HUES64 (cell line): ENCODE measurements around the gene PGBD4. TPM values are rescaled to one million over a fixed set of nuclear protein-coding genes. Genes with fewer than 3 reads are reported as not detected.

Experiments used
- H3K27ac ChIP-seq: 2 replicates; pipeline ENCODE4 v1.7.0; 2013; ENCODE audit warnings: low read depth, low read length, inconsistent platforms
- H3K27me3 ChIP-seq: 2 replicates; pipeline ENCODE4 v1.6.1; 2013; ENCODE audit warnings: mild to moderate bottlenecking, low read length; ENCODE audit not compliant: insufficient read depth
- H3K36me3 ChIP-seq: 2 replicates; pipeline ENCODE4 v1.6.1; 2013; ENCODE audit warnings: mild to moderate bottlenecking, low read length; ENCODE audit not compliant: insufficient read depth
- H3K4me1 ChIP-seq: 2 replicates; pipeline ENCODE4 v1.6.1; 2013; ENCODE audit warnings: mild to moderate bottlenecking, low read length, moderate library complexity; ENCODE audit not compliant: insufficient read depth
- H3K4me3 ChIP-seq: 2 replicates; pipeline ENCODE4 v1.5.1; 2013; ENCODE audit warnings: mild to moderate bottlenecking, low read length, moderate library complexity
- H3K9ac ChIP-seq: 2 replicates; pipeline ENCODE4 v1.6.1; 2013; ENCODE audit warnings: mild to moderate bottlenecking, low read depth, low read length
- H3K9me3 ChIP-seq: 2 replicates; pipeline ENCODE4 v1.6.1; 2013; ENCODE audit warnings: low read depth, low read length; ENCODE audit not compliant: insufficient read depth
- WGBS: fragments of 150-250, 120-280 bp; methylation state at CpG from one replicate; pipeline ENCODE4 v1.1.7; 2013; ENCODE audit warnings: missing lambda C conversion rate; 5-methylcytosine and 5-hydroxymethylcytosine counted together
- polyA plus RNA-seq, 2 experiments: library from polyadenylated mRNA; stranded (reverse); fragments of 50-300 nt; gene quantifications; one replicate each; pipeline ENCODE4 v1.2.3, GENCODE V29; 2013

Gene PGBD4
- 0.60 TPM for polyA plus RNA-seq (2013, experiment 1 of 2)
- 0.51 TPM for polyA plus RNA-seq (2013, experiment 2 of 2)

DNA sequence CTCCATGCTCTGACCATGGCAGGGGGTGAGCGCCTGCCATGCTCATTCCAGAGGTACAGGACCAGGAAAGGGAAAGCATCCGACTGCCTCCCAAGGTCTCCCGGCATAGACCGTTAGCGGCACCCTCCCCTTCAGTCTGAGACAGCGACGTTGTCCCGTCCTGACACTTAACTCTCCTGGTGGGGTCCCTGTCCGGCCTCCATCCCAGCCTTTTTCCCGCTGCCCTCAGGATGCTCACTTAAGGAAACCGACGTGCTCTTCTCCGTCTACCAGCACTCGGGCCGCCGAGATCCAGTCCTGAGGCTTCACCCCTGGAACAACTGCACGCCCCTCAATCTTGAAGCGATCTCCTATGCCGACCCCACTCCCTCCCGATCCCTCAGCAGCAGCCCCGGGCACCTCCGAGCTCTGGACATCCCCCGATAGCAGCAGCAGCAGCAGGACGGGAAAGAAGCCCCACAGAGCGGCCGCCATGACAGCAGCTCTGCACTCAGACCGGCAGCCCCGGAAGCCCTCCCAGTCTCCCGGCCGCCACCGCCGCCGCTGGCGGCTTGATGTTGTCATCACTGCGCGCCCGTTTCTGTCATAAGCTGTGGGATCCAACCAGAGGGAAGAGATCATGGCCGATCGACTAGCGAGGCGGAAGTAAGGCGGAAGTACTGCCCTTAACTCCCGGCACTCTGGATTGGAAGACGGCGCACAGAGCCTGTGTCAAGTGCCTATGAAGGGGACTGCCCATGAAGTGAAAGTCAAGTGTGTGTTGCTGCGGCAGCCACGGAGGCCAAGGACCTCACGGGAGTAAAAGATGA, at the start of gene PGBD4, which contains the start of gene EMC7:
Gene PGBD4, plus strand, starts transcription at position 718 of the 809 bp plus-strand sequence. CDS start 449 bp downstream, outside the sequence.
Gene EMC7, minus strand, starts transcription at position 497 of the 809 bp plus-strand sequence. Its CDS starts 23 bp downstream, at position 474.
- Histone ChIP-seq H3K4me1 (peaks cover 4% of the 10 kb centered on the region; the same call in 1 of the 2 replicates), H3K36me3 (no peaks in the 10 kb centered on the region), H3K9me3 (no peaks in the 10 kb centered on the region), H3K4me3 (peak within 1 kb of the TSS; percentile 83), H3K27ac (no peak within 1 kb of the TSS; the same call in 1 of the 2 replicates), H3K27me3 (no peaks in the 10 kb centered on the region), H3K9ac (peak within 1 kb of the TSS; percentile 80)
- WGBS, result under 1% methylated on average over 48 of the region's 48 CpGs

DNA sequence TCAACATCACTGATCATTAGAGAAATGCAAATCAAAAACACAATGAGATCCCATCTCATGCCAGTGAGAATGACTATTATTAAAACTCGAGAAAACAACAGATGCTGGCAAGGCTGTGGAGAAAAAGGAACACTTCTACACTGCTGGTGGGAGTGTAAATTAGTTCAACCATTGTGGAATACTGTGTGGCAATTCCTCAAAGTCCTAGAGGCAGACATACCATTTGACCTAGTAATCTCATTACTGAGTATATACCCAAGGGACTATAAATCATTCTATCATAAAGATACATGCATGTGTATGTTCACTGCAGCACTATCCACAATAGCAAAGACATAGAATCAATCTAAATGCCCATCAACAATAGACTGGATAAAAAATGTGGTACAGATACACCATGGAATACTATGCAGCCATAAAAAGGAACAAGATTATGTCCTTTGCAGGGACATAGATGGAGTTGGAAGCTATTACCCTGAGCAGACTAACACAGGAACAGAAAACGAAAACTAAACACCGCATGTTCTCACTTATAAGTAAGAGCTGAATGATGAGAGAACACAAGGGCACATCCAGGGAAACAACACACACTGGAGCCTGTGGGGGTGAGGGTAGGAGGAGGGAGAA, 47.7 kb upstream of the PGBD4 start:
- no peak overlapping the region for H3K9ac ChIP-seq
- no peak overlapping the region for H3K4me3 ChIP-seq
- H3K36me3 ChIP-seq, result no peaks in the 10 kb centered on the region
- H3K9me3 ChIP-seq, result peaks cover 9% of the 10 kb centered on the region; the same call in 1 of the 2 replicates
- no peak overlapping the region for H3K27ac ChIP-seq
- WGBS, result 94% methylated on average over 3 of the region's 3 CpGs
- H3K4me1 ChIP-seq, result 0 out of 2 replicates have a peak, but pooled peaks cover 3% of the 10 kb centered on the region
- H3K27me3 ChIP-seq, result no peaks in the 10 kb centered on the region

DNA sequence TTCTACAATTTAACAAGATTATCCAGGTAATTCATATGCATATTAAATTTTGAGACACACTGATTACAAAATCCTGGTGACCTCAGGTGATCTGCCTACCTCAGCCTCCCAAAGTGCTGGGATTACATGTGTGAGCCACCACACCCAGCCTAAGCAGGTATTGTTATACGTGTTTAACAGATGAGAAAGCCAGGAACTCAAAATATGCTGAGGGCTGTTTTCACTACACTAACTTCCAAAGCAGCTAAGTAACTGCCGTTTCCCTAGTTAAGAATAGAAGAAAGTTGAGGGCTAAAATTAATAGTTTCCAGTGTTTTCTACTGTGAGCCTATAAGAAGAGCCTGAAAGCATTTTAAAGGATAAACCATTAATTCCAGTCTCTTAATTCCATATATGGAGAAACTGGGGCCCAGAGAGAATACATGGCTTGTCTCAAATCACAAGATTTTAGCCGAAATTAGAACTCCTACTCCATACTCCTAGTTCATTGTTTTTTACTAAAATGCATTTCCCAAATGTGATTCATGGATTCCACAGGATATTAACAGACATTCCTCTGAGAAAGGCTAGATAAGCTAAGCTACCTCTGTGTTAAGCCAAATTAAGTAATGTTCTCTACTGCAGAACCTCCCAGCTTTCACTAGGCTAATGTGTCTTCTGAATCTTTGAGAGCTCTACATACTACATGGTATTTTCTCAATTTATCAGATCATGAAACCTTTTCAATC, 45.9 kb upstream of the PGBD4 start:
- H3K27me3 ChIP-seq, result no peaks in the 10 kb centered on the region
- no peak overlapping the region for H3K27ac ChIP-seq
- H3K4me3 ChIP-seq, result no peak overlapping the region
- H3K36me3 ChIP-seq, result no peaks in the 10 kb centered on the region
- no peak overlapping the region for H3K9ac ChIP-seq
- no peaks in the 10 kb centered on the region for H3K9me3 ChIP-seq
- WGBS, result 89% methylated on average over 2 of the region's 3 CpGs
- H3K4me1 ChIP-seq, result 0 out of 2 replicates have a peak, but pooled peaks cover 3% of the 10 kb centered on the region

- Histone ChIP-seq H3K4me3 (no peak overlapping the region), H3K27ac (no peak overlapping the region), H3K4me1 (0 out of 2 replicates have a peak, but pooled peaks cover 3% of the 10 kb centered on the region), H3K27me3 (no peaks in the 10 kb centered on the region), H3K9me3 (no peaks in the 10 kb centered on the region), H3K9ac (no peak overlapping the region), H3K36me3 (no peaks in the 10 kb centered on the region)
- 93% methylated on average over 5 of the region's 5 CpGs for WGBS
These were observed 45.0 kb upstream of the PGBD4 start for GRCh38 chr15:34056911-34057310.

DNA sequence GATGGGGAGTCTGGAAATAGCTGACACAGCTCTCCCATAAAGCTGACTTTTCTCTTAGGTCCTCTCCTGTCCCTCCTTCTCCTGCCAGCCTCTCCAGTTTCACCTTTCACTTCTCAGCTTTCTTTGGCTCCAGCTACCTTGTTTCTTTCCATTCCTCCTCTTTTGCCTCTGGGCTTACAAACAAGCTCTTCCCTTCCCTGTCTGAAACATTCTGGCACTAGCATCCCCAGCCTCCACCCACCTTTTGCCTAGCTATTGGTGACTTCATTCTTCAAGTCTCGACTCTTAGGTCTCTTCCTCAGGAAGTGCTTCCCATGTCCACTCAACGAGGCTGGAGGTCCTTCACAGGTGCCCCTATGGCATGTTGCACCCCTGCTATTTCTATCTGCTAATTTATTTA, 42.4 kb upstream of the PGBD4 start:
- no peaks in the 10 kb centered on the region for H3K9me3 ChIP-seq
- WGBS, result 78% methylated on average over 2 of the region's 2 CpGs
- no peaks in the 10 kb centered on the region for H3K36me3 ChIP-seq
- no peak overlapping the region for H3K9ac ChIP-seq
- H3K4me1 ChIP-seq, result 0 out of 2 replicates have a peak, but pooled peaks cover 3% of the 10 kb centered on the region
- H3K27me3 ChIP-seq, result no peaks in the 10 kb centered on the region
- H3K4me3 ChIP-seq, result no peak overlapping the region
- H3K27ac ChIP-seq, result no peak overlapping the region

DNA sequence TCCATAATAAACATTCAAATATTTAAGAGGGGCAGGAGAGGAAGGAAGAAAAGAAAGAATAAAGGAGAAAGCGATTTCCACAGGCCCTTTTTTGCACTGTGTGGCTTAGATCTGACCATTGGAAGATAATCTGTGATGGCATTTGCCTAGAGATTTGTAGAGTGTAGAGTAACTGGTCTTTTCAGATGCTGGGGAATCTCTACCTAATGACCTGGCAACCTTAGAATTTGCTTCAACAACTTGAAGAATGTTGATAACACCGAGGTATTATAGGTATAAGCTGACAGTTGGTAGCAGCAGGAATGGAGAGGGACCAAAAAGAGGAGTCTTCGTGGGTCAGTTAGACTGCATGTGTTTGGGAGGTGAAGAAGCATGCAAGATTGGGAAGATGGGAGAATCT, 41.9 kb upstream of the PGBD4 start:
- H3K27ac ChIP-seq, result no peak overlapping the region

DNA sequence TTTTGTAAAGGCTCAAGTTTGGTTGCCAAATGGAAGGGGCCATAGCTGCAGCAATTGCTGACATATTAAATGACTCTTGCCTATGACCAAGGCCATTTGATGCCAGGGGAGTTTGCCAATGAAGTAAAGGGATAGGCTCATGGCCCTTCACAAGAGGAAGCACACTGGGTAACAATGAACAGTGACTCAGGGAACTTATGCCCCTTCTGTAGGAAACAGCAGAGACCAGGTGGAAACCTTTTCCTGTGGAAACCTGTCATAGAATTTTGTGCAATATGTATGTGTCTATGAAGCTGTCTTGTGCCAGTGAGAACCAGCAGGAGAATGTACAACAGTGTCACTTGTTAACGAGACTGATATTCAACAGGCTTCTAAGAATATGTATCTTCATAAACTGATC, 37.4 kb upstream of the PGBD4 start:
- WGBS, result 0% methylated on average over 1 of the region's 1 CpG
- Histone ChIP-seq H3K27me3 (no peaks in the 10 kb centered on the region), H3K4me1 (no peaks in the 10 kb centered on the region), H3K4me3 (no peak overlapping the region), H3K9me3 (no peaks in the 10 kb centered on the region), H3K9ac (no peak overlapping the region), H3K36me3 (no peaks in the 10 kb centered on the region), H3K27ac (no peak overlapping the region)

More for the DNA sequence above, 41.9 kb upstream of the PGBD4 start:
- H3K4me1 ChIP-seq, result 0 out of 2 replicates have a peak, but pooled peaks cover 3% of the 10 kb centered on the region
- no peaks in the 10 kb centered on the region for H3K27me3 ChIP-seq
- 84% methylated on average over 3 of the region's 3 CpGs for WGBS
- no peaks in the 10 kb centered on the region for H3K9me3 ChIP-seq
- no peaks in the 10 kb centered on the region for H3K36me3 ChIP-seq
- no peak overlapping the region for H3K4me3 ChIP-seq
- H3K9ac ChIP-seq, result no peak overlapping the region

GRCh38 chr15:34065261-34065660, 36.6 kb upstream of the PGBD4 start:
- Histone ChIP-seq H3K9ac (no peak overlapping the region), H3K9me3 (no peaks in the 10 kb centered on the region), H3K36me3 (no peaks in the 10 kb centered on the region), H3K4me1 (no peaks in the 10 kb centered on the region), H3K27ac (no peak overlapping the region), H3K4me3 (no peak overlapping the region), H3K27me3 (no peaks in the 10 kb centered on the region)
- 100% methylated on average over 2 of the region's 3 CpGs for WGBS

DNA sequence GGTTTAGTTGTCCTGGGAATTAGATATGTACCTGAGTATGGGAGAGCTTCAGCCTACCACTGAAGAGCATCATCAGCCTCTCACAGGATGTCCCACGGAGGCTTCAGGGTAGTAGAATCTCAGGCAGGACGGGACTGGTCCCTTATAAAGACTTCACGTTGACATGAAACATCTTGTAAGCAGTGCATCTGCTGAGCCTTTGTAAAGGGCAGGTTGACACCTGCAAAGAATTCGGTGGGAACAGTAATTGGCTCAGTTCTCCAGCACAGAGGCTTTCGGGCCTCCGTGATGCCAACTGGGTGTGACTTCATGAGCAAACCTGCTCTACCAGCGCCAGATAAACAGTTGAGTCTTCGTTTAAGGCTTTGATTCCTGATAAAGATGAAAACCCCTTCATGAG, 35.9 kb upstream of the PGBD4 start:
- no peak overlapping the region for H3K27ac ChIP-seq
- no peaks in the 10 kb centered on the region for H3K4me1 ChIP-seq
- no peaks in the 10 kb centered on the region for H3K9me3 ChIP-seq
- H3K4me3 ChIP-seq, result no peak overlapping the region
- no peak overlapping the region for H3K9ac ChIP-seq
- no peaks in the 10 kb centered on the region for H3K36me3 ChIP-seq
- 90% methylated on average over 8 of the region's 8 CpGs for whole genome bisulfite sequencing
- H3K27me3 ChIP-seq, result no peaks in the 10 kb centered on the region

DNA sequence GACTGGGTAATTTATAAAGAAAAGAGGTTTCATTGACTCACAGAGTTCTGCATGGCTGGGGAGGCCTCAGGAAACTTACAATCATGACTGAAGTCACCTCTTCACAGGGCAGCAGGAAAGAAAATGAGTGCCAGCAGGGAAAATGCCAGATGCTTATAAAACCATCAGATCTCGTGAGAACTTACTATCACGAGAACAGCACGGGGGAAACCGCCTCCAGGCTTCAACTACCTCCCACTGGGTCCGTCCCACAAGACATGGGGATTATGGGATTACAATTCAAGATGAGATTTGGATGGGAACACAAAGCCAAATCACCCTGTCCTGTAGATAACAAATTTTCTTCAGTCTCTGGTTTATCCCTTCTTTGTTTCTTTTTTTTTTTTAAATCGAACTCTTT, 31.9 kb upstream of the PGBD4 start:
- no peak overlapping the region for H3K27ac ChIP-seq
- H3K36me3 ChIP-seq, result no peaks in the 10 kb centered on the region
- H3K9ac ChIP-seq, result no peak overlapping the region
- WGBS, result 80% methylated on average over 5 of the region's 6 CpGs
- H3K9me3 ChIP-seq, result no peaks in the 10 kb centered on the region
- H3K4me3 ChIP-seq, result no peak overlapping the region
- H3K27me3 ChIP-seq, result no peaks in the 10 kb centered on the region
- no peaks in the 10 kb centered on the region for H3K4me1 ChIP-seq

DNA sequence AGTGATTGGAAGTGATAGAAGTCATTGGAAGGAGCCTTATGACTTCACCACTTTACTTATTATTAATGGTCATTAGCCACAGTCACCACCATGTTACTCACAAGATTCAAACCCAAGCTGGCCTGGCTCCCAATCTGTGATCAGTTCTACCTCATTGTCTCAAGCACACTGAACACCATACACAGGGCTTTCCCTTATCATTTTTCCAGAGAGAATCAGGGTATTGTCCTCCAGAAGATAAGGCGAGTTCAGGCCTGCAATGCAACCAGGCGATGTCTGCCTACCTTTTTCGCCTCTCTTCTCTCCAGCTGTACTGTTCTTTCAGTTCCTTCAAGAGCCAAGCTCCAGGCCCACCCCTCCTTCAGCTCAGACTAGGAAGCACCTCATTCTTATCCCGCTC, 25.1 kb upstream of the PGBD4 start:
- Histone ChIP-seq H3K9me3 (no peaks in the 10 kb centered on the region), H3K27ac (no peak overlapping the region), H3K27me3 (no peaks in the 10 kb centered on the region), H3K4me1 (no peaks in the 10 kb centered on the region), H3K36me3 (no peaks in the 10 kb centered on the region), H3K4me3 (no peak overlapping the region), H3K9ac (no peak overlapping the region)
- WGBS, result 92% methylated on average over 4 of the region's 4 CpGs
